HepG2 (cell line): ENCODE measurements around the gene RAB38. TPM values are rescaled to one million over a fixed set of nuclear protein-coding genes. Genes with fewer than 3 reads are reported as not detected.

ENCODE experiments used
- ATAC-seq: fragments of 200-7000 bp; cut with Tn5 transposase; 3 replicates; pipeline ENCODE4 v1.9.1; 2020; ENCODE audit warnings: mild to moderate bottlenecking, moderate library complexity
- BruUV-seq: library from RNA; stranded (reverse); fragments of 400-500 nt; replicated peaks from 2 replicates; lab custom pipeline; 2021; lab: Mats Ljungman, UMichigan
- CTCF ChIA-PET: fragments of 300-600 bp; formaldehyde crosslinking; extraction: SDS; loops from one replicate; lab custom pipeline; 2021; ENCODE audit warnings: low total read pairs, inconsistent platforms, low intra/inter-chr PET ratio; lab: Yijun Ruan, JAX
- POLR2A ChIA-PET: fragments of 350-600 bp; sonication (Branson Sonifier 250); formaldehyde crosslinking; loops from one replicate; lab custom pipeline; 2020; ENCODE audit warnings: antibody characterized with exemption, inconsistent platforms; lab: Yijun Ruan, JAX
- DNase-seq: peaks from one replicate; pipeline ENCODE4 v3.0.0-alpha.2; 2015; ENCODE audit warnings: low spot score
- FAIRE-seq: peaks from 3 replicates; lab custom pipeline; 2011; peaks lifted over from hg19 to GRCh38; lab: Jason Lieb, UNC
- H2AFZ ChIP-seq: one replicate; pipeline ENCODE4 v1.6.1; 2011; ENCODE audit warnings: low read length, inconsistent platforms
- H3K27ac ChIP-seq: fragments of 300-600 bp; 3 replicates; pipeline ENCODE4 v1.8.0; 2011; ENCODE audit warnings: mixed run types, mild to moderate bottlenecking, mixed read lengths, low read length, inconsistent platforms; ENCODE audit not compliant: insufficient read depth; ENCODE audit errors: extremely low read length
- H3K27me3 ChIP-seq, 2 experiments: fragments of 200-600 bp in 1 of 2; 2 replicates in 1 of 2; 3 replicates in 1 of 2; pipeline versions ENCODE4 v1.6.0 to v1.8.0; 2011; ENCODE audit warnings: low read length in 2 of 2, mild to moderate bottlenecking in 2 of 2, moderate library complexity in 2 of 2, inconsistent platforms in 1 of 2; ENCODE audit not compliant: insufficient read depth in 2 of 2, control insufficient read depth in 1 of 2
- H3K36me3 ChIP-seq, 2 experiments: fragments of 200-600 bp in 1 of 2; replicated peaks in 1 of 2; 2 replicates in 1 of 2; 3 replicates in 1 of 2; pipeline versions ENCODE4 v1.5.1 to v1.8.0; 2011; ENCODE audit warnings: low read length in 2 of 2, inconsistent platforms in 1 of 2; ENCODE audit not compliant: insufficient read depth in 2 of 2, control insufficient read depth in 1 of 2
- H3K4me1 ChIP-seq: 2 replicates; pipeline ENCODE4 v1.5.1; 2012; ENCODE audit warnings: low read length, inconsistent platforms; ENCODE audit not compliant: insufficient read depth
- H3K4me2 ChIP-seq: 2 replicates; pipeline ENCODE4 v1.6.0; 2011; ENCODE audit warnings: low read depth, low read length, inconsistent platforms
- H3K4me3 ChIP-seq, 3 experiments: fragments of 200-600 bp in 1 of 3; sonication (generic), shearing (Covaris generic) in 1 of 3; replicated peaks in 1 of 3; 2 replicates each; pipeline ENCODE4 v1.5.1; 2011 to 2016; ENCODE audit warnings: low read length in 3 of 3, inconsistent platforms in 2 of 3, low read depth in 2 of 3, mild to moderate bottlenecking in 2 of 3, control low read depth in 1 of 3, mixed read lengths in 1 of 3; ENCODE audit not compliant: insufficient read depth in 1 of 3
- H3K79me2 ChIP-seq: one replicate; pipeline ENCODE4 v1.6.1; 2011; ENCODE audit warnings: low read length, inconsistent platforms; ENCODE audit not compliant: insufficient read depth
- H3K9ac ChIP-seq: 2 replicates; pipeline ENCODE4 v1.6.0; 2011; ENCODE audit warnings: mild to moderate bottlenecking, low read depth, low read length, inconsistent platforms; ENCODE audit not compliant: insufficient read depth
- H3K9me3 ChIP-seq: 2 replicates; pipeline ENCODE4 v1.5.1; 2012; ENCODE audit warnings: mild to moderate bottlenecking, low read length
- H4K20me1 ChIP-seq: 2 replicates; pipeline ENCODE4 v1.6.0; 2011; ENCODE audit warnings: inconsistent platforms, mild to moderate bottlenecking, low read length, moderate library complexity; ENCODE audit not compliant: insufficient read depth
- ATF1 ChIP-seq: IDR thresholded peaks from 2 replicates; pipeline ENCODE4 v1.6.1; 2016; ENCODE audit warnings: mild to moderate bottlenecking, control low read depth
- CEBPB ChIP-seq: IDR thresholded peaks from 2 replicates; pipeline ENCODE4 v1.6.1; 2011; ENCODE audit warnings: low read depth, low read length, improper control_type of control experiment, borderline replicate concordance
- FOXK2 ChIP-seq: fragments of 450-650 bp; IDR thresholded peaks from 2 replicates; pipeline ENCODE4 v1.6.1; 2016
- KLF16 ChIP-seq, 2 experiments: sonication (generic) in 1 of 2; formaldehyde crosslinking in 1 of 2; IDR thresholded peaks; 2 replicates each; pipeline versions ENCODE4 v1.6.1 to v1.8.0; 2016 to 2023; ENCODE audit warnings: missing genetic modification reagents in 2 of 2, missing compliant biosample characterization in 1 of 2
- MTF1 ChIP-seq: sonication (generic); formaldehyde crosslinking; IDR thresholded peaks from 2 replicates; pipeline ENCODE4 v1.5.0; 2020; ENCODE audit warnings: missing genetic modification reagents
- SIN3B ChIP-seq: fragments of 150-350 bp; IDR thresholded peaks from 2 replicates; pipeline ENCODE4 v1.6.1; 2014; ENCODE audit warnings: low read length
- SUZ12 ChIP-seq: fragments of 150-350 bp; IDR thresholded peaks from 2 replicates; pipeline ENCODE4 v1.6.1; 2014; ENCODE audit warnings: low read depth, low read length
- WGBS: methylation state at CpG from one replicate; pipeline ENCODE4 v1.1.6; 2017; ENCODE audit warnings: low lambda C conversion rate; 5-methylcytosine and 5-hydroxymethylcytosine counted together
- in situ Hi-C: cut with HindIII; loops from 2 replicates; pipeline ENCODE4 v1.10.0; 2017; ENCODE audit warnings: low pct_unique_long_range_greater_than_20kb; ENCODE audit not compliant: extremely low pct_ligation_motif_present
- intact Hi-C: fragments of 100-400 bp; cut with micrococcal nuclease; formaldehyde crosslinking; loops from one replicate; pipeline ENCODE4 v1.10.0; 2022; ENCODE audit not compliant: unreplicated experiment
- polyA plus RNA-seq, 8 experiments: library from polyadenylated mRNA; depleted of rRNA in 3 of 8; stranded (reverse) in 7 of 8; unstranded in 1 of 8; fragments of >200 nt; fragmentation: Illumina TruSeq in 4 of 8; extraction: Trizol in 4 of 8; gene quantifications; 2 replicates each; pipeline versions ENCODE4 v1.2.1 to v1.2.3, GENCODE V29; 2011 to 2016; ENCODE audit warnings: low read depth in 4 of 8, missing spikeins in 1 of 8, mixed read lengths in 1 of 8; ENCODE audit not compliant: insufficient read depth in 1 of 8
- total RNA-seq, 5 experiments: library from RNA; depleted of rRNA; stranded (reverse); fragments of >200 nt; fragmentation: Illumina TruSeq; extraction: Trizol; gene quantifications; 2 replicates each; pipeline ENCODE4 v1.2.3, GENCODE V29; 2016; ENCODE audit warnings: low read depth in 1 of 5
- TF ChIP-seq, protein P1 (sequence below): sonication (generic); formaldehyde crosslinking; IDR thresholded peaks from 2 replicates; pipeline ENCODE4 v1.8.1; 2022; ENCODE audit warnings: low read depth, mild to moderate bottlenecking, missing genetic modification reagents
- TF ChIP-seq, protein P2 (sequence below): sonication (generic); formaldehyde crosslinking; IDR thresholded peaks from 2 replicates; pipeline ENCODE4 v1.8.0; 2022; ENCODE audit warnings: missing genetic modification reagents, mild to moderate bottlenecking, inconsistent platforms, borderline replicate concordance

RAB38 gene
- total and polyA plus RNA-seq, 2 of the 13 experiments (the other 11 are each of a cell fraction or from before 2014, with no cell fraction given), result 0.13 to 0.30 TPM

DNA sequence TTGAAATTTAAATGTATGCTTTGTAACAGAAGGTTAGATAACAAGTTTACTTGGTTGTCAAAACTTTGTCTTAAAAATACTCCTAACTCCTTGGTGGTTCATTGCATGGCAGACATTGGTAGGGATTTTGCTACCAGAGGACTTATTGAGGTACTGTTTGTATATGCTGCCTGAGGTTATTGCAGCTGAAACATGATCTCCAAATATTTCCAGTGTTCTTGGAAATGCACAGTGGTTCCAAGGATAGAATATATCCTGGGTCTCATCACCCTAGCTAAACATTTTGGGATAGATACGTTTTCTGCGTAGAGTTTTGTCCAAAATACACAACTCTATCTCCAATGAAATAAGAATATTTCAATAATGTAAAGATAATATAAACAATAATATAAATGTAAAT lies 109.2 kb downstream of the RAB38 start:
- FAIRE-seq (no peak), ATAC-seq (no peak), DNase-seq (no peak)
- ChIA-PET POLR2A (no interaction called here), CTCF (no interaction called here)
- no peak overlapping the region for H2AFZ ChIP-seq
- H3K27me3 ChIP-seq, result no peaks in the 10 kb centered on the region
- no peaks in the 10 kb centered on the region for H3K79me2 ChIP-seq
- H3K4me2 ChIP-seq, result no peak overlapping the region
- WGBS, result 2% methylated on average over 2 of the region's 2 CpGs
- no peak overlapping the region for H3K27ac ChIP-seq
- no peak for TF ChIP-seq CEBPB
- no peak for TF ChIP-seq FOXK2
- no peaks in the 10 kb centered on the region for H4K20me1 ChIP-seq
- intact Hi-C loops, result no loop called here
- no peak overlapping the region for H3K4me3 ChIP-seq
- no peaks in the 10 kb centered on the region for H3K4me1 ChIP-seq
- in situ Hi-C loops, result no loop called here
- BruUV-seq, result no TSS peak
- no peaks in the 10 kb centered on the region for H3K9me3 ChIP-seq
- H3K36me3 ChIP-seq, result no peaks in the 10 kb centered on the region
- H3K9ac ChIP-seq, result no peak overlapping the region

DNA sequence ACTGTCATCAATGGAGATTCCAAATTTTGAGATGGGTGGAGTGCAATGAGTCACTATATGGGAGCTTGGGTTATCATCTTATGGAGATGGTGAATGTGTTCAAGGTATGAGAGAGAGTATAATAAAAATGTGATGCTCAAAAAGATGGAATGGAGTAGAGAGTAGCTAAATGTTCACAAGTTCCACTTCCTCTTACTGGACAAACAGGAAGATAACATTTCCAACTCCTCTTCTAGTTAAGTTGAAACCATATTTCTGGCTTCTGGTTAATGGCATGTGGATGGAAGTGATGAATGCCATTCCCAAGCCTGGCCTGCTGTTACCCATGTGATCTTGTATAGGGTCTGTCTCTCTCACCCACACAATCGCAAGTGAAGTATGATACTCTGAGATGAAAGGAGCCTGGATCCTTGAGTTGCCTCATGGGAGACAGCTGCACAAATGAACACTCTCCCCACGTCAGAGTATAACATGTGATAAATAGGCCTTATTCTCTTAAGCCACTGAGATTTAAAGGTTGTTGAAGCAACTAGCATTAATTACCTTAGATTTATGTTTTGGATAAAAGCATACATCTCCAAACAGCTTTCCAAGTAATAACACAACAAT lies 111.0 kb downstream of the RAB38 start:
- H3K27me3 ChIP-seq, result no peaks in the 10 kb centered on the region
- WGBS, result 0% methylated on average over 1 of the region's 2 CpGs
- BruUV-seq, result no TSS peak
- ChIA-PET CTCF (no interaction called here), POLR2A (no interaction called here)
- H3K27ac ChIP-seq, result no peak overlapping the region
- DNase-seq (no peak), ATAC-seq (no peak), FAIRE-seq (no peak)
- no peaks in the 10 kb centered on the region for H4K20me1 ChIP-seq
- in situ Hi-C loops, result no loop called here
- no peak overlapping the region for H3K4me3 ChIP-seq
- no peaks in the 10 kb centered on the region for H3K4me1 ChIP-seq
- no peak overlapping the region for H2AFZ ChIP-seq
- no peak overlapping the region for H3K4me2 ChIP-seq
- no peaks in the 10 kb centered on the region for H3K36me3 ChIP-seq
- intact Hi-C loops, result no loop called here
- H3K79me2 ChIP-seq, result no peaks in the 10 kb centered on the region
- H3K9me3 ChIP-seq, result no peaks in the 10 kb centered on the region
- TF ChIP-seq, protein P1, sequence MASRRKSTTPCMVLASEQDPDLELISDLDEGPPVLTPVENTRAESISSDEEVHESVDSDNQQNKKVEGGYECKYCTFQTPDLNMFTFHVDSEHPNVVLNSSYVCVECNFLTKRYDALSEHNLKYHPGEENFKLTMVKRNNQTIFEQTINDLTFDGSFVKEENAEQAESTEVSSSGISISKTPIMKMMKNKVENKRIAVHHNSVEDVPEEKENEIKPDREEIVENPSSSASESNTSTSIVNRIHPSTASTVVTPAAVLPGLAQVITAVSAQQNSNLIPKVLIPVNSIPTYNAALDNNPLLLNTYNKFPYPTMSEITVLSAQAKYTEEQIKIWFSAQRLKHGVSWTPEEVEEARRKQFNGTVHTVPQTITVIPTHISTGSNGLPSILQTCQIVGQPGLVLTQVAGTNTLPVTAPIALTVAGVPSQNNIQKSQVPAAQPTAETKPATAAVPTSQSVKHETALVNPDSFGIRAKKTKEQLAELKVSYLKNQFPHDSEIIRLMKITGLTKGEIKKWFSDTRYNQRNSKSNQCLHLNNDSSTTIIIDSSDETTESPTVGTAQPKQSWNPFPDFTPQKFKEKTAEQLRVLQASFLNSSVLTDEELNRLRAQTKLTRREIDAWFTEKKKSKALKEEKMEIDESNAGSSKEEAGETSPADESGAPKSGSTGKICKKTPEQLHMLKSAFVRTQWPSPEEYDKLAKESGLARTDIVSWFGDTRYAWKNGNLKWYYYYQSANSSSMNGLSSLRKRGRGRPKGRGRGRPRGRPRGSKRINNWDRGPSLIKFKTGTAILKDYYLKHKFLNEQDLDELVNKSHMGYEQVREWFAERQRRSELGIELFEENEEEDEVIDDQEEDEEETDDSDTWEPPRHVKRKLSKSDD (CRISPR knock-in tag), result no peak
- TF ChIP-seq ATF1 (no peak), SIN3B (no peak), MTF1 (CRISPR knock-in tag) (no peak), SUZ12 (no peak), KLF16 (CRISPR knock-in tag; IDR thresholded peaks at IDR 0.05) (no peak)
- TF ChIP-seq, protein P2, sequence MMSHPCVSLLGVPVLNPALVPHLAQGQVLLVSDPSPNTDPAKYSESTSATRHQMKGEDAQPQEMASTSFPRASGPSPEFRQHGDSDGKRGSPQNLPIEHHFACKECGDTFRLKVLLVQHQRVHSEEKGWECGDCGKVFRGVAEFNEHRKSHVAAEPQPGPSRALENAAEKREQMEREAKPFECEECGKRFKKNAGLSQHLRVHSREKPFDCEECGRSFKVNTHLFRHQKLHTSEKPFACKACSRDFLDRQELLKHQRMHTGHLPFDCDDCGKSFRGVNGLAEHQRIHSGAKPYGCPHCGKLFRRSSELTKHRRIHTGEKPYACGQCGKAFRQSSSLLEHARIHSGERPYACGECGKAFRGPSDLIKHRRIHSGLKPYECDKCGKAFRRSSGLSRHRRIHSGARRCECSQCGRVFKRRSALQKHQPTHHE (CRISPR knock-in tag), result no peak
- no peak overlapping the region for H3K9ac ChIP-seq
